G401 (cell line): Measurements from ENCODE around the gene PPP1R3A. TPM values are rescaled to one million over a fixed set of nuclear protein-coding genes. Genes with fewer than 3 reads are reported as not detected.

Experiments
- DNase-seq: peaks from one replicate; pipeline ENCODE4 v3.0.0-alpha.2; 2015; ENCODE audit warnings: low spot score
- in situ Hi-C: cut with HindIII; loops from 2 replicates; pipeline ENCODE4 v1.10.0; 2016; ENCODE audit warnings: low sequenced_read_pairs, mixed read lengths
- total RNA-seq: library from RNA; depleted of rRNA; stranded (reverse); fragments of >200 nt; shearing (Covaris generic); gene quantifications from 2 replicates; pipeline ENCODE4 v1.2.3, GENCODE V29; 2014

Gene PPP1R3A
- total RNA-seq, 1 experiment from 2014 or later, result not detected

- in situ Hi-C loops, result no loop called here
- no peak for DNase-seq
Observed at GRCh38 chr7:113890331-113891030, 28.3 kb downstream of the PPP1R3A start.

- DNase-seq, result no peak
- in situ Hi-C loops, result no loop called here
Observed at GRCh38 chr7:113883096-113883495, 35.7 kb downstream of the PPP1R3A start.

DNA sequence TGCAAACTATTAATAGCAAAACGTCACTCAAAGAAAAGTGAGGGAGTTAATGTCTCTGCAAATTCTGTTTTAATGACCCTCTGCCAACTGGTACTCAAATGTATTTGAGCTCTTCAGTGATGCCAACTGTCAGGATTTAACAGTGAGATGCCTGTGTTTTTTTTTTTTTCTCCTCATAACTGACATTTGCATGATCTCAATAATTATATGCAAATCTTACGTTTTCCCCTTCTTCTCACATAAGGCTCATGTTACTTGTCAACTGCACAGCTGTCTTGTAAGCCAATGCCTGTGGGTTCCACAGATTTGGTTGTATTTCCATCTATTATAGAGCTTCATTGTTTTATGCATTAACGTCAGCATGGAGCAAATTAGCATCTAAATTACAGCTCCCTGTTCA lies 38.2 kb downstream of the PPP1R3A start:
- no peak for DNase-seq
- in situ Hi-C loops, result no loop called here

- in situ Hi-C loops, result no loop called here
- no peak for DNase-seq
Observed at GRCh38 chr7:113878394-113878992, 40.3 kb downstream of the PPP1R3A start.

GRCh38 chr7:113875224-113875623 lies 43.6 kb downstream of the PPP1R3A start:
- DNase-seq, result no peak
- in situ Hi-C loops, result no loop called here

DNA sequence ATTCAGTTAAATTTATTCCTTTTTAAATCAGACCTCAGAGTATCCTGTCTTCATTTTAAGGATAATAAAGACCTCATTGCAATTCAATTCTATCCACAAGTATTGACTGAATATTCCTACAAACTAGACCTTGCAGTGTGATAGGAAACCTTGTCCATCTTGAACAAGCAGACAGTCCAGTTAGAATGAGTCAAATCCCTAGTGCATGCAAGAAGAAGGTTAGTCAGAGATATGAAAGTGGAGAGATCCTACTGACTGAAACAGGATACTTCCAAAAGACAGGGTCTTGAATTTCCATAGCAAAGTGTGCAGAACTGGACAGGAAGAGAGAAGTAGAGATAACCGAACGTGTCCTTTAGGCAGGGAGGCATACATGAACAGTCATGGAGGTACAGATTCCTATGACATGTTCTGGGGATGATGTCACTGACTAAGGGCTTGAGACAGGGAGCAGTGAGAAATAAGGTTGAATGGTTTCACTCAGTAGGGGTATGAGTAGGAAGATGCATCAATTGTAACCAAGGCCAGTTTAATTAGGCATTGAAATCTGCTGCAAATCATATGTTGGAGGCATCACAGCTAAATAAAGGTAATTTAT lies 45.2 kb downstream of the PPP1R3A start:
- in situ Hi-C loops, result no loop called here
- no peak for DNase-seq

DNA sequence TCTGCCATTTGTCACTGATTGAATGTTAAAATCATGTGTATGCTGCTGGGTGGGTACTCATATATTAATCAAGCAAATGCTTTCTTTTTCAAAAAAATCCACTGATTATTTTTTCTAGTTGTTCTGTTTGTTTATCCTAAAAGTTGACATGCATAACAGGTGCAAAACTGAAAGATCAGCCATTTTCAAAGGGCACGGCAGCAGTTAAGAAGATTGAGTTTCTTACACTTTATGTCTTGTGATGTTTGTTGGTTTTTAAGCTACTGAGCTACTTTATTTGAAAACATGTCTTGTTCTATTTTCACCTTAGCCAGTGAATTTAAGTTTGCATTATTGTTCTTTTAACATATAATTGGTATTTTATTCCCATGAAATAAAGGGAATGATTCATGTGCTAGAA lies 45.8 kb downstream of the PPP1R3A start:
- no peak for DNase-seq
- in situ Hi-C loops, result no loop called here

- in situ Hi-C loops, result no loop called here
Observed at GRCh38 chr7:113867325-113867724, 51.5 kb downstream of the PPP1R3A start.

GRCh38 chr7:113856010-113856409 lies 62.8 kb downstream of the PPP1R3A start:
- no peak for DNase-seq
- in situ Hi-C loops, result no loop called here

More at GRCh38 chr7:113867325-113867724, 51.5 kb downstream of the PPP1R3A start:
- no peak for DNase-seq

DNA sequence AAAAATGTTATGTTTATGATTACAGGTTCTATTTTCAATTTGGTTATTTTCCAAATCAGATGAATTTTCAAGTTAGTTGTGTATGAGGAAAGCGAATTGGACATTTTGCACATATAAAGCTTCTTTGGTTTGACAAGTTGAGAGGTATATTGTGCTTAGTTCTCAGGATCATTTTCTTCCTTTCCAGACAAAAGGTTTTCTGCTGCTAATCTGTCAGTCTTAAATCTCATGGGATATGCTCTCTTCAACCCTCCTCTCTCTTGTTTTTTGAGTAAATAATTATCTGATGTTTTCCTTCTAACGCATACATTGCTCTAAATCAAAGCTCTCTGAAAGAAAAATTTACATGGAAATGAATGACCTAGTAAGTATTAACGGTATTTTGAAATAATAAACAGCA lies 77.9 kb downstream of the PPP1R3A start:
- in situ Hi-C loops, result no loop called here

DNA sequence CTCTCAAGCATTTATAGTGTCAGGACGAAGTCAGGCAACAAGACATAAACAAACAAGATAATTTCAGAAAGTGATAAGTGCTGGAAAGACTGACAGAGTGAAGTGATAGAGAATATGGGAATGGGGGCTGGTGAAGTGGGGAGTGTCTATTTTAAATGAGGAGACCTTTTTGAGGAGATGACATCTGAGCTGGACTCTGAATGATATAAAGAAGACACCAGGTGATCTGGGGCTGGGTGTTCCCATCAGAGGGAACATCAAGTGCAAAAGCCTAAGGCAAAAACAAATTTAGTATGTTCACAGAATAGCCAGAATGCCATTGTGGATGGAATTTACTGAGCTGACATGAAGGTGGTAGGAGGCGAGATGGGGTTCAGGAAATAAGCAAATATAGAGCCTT lies 83.4 kb downstream of the PPP1R3A start:
- in situ Hi-C loops, result no loop called here

More for the DNA sequence above, 77.9 kb downstream of the PPP1R3A start:
- DNase-seq, result no peak

GRCh38 chr7:113832196-113832745 lies 86.5 kb downstream of the PPP1R3A start:
- in situ Hi-C loops, result no loop called here
- no peak for DNase-seq

More for the DNA sequence above, 83.4 kb downstream of the PPP1R3A start:
- no peak for DNase-seq

DNA sequence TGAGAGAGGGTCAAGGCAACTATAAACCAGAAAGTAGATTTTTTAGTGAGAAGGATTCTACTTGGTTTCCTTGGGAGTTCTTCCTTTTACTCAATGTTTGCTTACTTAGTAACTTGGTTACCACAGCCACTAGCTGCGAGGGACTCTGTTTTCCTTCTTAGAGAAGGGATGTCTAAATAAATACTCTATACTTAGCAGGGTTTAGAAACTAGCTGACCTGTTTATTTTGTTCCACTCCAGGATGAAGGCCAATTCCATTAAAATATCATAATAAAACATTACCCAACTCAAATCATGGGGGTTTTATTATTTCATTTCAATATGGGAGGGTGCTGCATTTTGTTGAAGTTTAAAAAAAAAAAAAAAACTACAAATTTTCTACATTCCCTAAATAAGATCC lies 87.3 kb downstream of the PPP1R3A start:
- no peak for DNase-seq
- in situ Hi-C loops, result no loop called here

DNA sequence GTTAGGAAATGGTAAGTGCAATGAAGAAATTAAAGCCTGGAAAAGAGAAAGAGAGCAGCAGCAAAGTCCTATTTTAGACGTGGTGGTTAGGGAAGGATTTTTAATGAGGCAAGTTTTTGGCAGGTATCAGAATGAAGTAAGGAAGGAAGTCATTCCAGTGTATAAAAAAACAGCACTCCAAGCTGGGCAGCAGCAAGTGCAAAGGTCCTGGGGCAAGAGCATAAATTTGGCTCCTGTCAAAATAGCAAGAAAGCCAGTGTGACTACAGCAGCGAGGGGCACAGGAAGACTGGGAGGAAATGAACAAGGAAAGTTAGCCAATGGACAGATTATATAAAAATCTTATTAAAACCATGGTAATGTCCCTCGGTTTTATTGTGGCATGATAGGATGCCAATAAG lies 90.2 kb downstream of the PPP1R3A start:
- no peak for DNase-seq
- in situ Hi-C loops, result no loop called here
